Activated CD4-positive, alpha-beta T cell treated with anti-CD3 and anti-CD28 coated beads for 48 hours (primary cell): ENCODE data around the gene POLR1G.

ENCODE experiments used
- DNase-seq: peaks from one replicate; pipeline ENCODE4 v3.0.0-alpha.2; 2020

POLR1G gene

DNA sequence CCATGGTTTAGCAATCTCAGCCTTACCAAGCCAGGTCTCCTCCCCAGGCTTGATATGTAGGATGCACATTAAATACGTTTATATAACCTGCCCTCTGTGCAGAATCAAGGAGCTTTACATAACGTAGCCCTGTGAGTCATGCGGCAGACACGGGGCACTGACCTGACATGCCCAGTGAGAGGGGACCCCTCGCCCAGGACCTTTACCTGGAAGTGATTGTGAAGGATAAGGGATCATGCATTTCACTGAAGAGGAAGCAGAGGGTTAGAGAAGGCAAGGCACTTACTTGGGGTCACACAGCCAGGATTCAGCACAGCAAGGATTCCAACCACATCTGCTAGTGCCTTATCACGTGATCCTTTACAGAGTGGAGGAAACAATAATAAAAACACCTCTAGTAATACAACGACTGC, 42.4 kb downstream of the POLR1G start:
- no peak for DNase-seq

DNA sequence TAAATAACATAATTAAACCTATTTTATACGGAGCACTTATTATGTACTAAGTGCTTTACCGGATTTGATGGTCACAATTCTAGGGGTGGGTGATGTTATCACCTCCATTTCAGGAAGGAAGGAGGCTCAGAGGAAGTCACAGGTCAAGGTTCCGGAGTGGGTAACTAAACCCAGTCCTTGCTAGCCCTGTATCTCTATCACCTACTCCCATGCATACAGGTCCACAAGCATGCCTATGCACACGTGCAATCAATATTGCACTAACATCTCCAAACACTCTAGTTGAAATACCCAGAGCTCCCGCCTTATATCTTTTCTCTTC, 43.5 kb downstream of the POLR1G start:
- DNase-seq = no peak

GRCh38 chr19:45451131-45451849, 44.8 kb downstream of the POLR1G start:
- peak; percentile 45 for DNase-seq

DNA sequence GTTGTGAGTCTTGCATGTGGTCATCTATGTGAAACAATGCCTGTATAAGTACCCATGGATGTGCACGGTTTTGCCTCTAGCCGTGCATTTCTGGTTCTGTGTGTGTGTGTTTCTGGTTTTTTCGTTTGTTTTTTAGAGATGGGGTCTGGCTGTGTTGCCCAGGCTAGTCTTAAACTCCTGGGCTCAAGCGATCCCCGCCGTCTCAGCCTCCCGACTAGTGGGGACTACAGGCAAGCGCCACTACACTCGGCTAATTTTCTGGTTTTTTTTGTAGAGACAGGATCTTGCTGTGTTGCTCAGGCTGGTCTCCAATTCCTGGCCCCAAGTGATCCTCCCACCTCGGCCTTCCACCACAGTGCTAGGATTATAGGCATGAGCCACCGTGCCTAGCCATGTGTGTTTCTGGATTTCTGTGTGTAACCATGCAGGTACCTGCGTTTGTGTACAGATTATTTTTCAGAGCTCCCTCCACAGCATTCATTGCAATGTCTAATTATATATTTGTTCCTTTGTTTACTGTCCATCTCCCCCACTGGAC, 45.5 kb downstream of the POLR1G start:
- no peak for DNase-seq

- peak; percentile 76 for DNase-seq
These were observed 49.5 kb downstream of the POLR1G start for GRCh38 chr19:45455707-45456499.

GRCh38 chr19:45456500-45456815, 50.0 kb downstream of the POLR1G start:
- no peak for DNase-seq

DNA sequence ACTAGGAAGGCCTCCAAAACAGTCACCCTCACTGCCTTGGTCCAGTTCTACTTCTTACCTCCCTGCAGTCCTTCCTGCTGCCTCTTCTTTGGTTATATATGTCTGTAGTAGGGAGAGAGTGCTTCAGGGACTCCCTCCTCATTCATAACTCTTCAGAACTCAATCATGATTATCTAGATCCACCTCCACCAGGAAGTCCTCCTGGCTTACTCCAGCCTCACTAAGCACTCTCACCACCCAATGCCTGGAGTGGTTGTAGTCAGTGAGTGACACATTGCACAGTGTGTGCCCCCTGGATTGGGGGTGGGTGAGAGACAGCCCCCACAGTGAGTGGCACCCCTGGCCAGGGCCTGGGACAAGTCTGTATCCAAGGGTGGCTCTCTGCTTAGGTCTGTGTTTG, 51.3 kb downstream of the POLR1G start:
- no peak for DNase-seq
